ENCODE measurements around the gene NOXA1.
"Not testable (repeated sequence)": the region's sequence is repeated elsewhere in the genome, so short reads cannot be mapped to it uniquely, and the experiment has no call there.

The NOXA1 gene

GRCh38 chr9:137439158-137439714 is 16.0 kb downstream of the NOXA1 start:
- DNase-seq (ENCODE audit: low read depth), result no peak

DNA sequence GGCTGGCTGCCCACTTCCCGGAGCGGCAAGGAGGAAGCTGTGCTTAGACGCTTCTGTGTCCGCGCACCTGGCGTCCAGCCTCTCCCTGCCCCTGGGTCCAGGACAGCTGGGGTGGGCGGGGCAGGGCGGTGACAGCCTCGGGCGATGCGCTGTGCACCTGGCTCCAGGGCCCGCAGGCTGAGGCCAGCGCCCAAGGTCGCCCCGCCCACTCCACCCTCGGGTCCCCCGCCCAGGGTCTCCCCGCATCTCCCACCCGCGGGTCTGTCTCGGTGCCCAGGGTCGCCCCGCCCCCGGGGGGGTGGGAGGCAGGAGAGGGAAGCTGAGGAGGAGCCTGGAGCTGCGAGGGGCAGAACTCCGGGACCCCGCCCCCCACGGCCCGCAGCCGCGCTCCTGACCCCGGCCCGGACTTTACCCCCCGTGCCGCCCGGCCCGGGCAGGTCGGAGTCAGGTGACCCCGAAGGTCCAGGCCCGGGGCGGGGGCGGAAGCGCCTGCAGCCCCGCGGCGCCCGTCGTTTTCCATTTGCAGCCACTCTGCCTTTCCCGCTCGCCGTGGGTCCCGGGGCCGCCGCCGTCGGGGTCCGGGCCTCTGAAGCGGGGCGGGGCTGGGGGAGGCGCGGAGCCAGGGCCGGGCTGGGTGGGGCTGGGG is 18.2 kb downstream of the NOXA1 start, which contains the start of gene ENTPD8:
Gene ENTPD8, minus strand, starts transcription at position 69 of the 646 bp plus-strand sequence. CDS start 3,072 bp downstream, outside the sequence.
- no peak for DNase-seq (ENCODE audit: low read depth)

GRCh38 chr9:137441935-137442321 is 18.7 kb downstream of the NOXA1 start:
- no peak for DNase-seq (ENCODE audit: low read depth)

DNA sequence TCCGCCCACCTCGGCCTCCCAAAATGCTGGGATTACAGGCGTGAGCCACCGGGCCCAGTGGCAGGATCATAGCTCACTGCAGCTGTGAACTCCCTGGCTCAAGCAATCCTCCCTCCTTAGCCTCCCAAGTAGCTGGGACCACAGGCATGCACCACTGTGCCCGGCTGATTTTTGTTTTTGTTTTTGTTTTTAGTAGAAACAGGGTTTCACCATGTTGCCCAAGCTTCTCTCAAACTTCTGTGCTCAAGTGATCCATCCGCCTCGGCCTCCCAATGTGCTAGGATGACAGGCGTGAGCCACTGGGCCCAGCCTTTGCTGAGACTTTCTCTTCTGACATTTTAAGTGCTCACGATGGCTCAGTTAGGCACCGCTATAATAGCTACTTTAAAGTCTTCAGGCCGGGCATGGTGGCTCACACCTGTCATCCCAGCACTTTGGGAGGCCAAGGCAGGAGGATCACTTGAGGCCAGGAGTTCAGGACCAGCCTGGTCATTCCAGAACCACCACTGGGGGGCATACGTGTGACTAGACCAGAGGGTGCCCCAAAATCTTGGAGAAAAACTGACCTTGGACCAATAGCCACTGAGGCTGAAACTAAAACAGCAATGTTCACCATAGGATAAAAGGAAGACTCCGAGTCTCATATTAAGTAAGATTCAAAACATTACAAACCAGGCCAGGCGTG is 21.1 kb downstream of the NOXA1 start:
- DNase-seq (ENCODE audit: low read depth), result no peak

DNA sequence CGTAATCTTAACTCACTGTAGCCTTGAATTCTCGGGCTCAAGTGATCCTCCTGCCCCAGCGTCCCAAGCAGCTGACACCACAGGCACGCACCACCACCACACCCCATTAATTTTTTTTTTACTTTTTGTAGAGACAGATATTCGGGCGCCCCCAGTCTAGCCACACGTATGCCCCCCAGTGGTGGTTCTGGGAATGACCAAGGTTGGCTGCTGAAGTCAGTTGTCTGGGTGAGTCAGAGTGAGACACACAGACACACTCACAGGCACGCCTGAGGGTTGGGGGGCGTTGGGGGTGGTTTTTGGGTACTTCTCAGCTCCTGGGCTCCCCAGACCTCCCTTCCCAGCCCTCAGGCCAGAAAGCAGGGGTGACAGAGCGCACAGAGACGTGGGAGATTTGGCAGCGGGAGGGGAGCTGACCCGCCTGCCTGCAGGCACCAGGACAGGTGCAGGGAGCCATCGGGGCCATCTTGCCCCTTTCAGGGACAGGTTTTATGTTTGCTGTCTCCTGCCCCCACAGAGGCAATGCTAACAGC is 22.1 kb downstream of the NOXA1 start:
- DNase-seq (ENCODE audit: low read depth), result no peak

GRCh38 chr9:137445930-137446431 is 22.8 kb downstream of the NOXA1 start:
- no peak for DNase-seq (ENCODE audit: low read depth)

GRCh38 chr9:137446851-137447471 is 23.8 kb downstream of the NOXA1 start:
- no peak for DNase-seq (ENCODE audit: low read depth)

GRCh38 chr9:137447722-137448601 is 24.8 kb downstream of the NOXA1 start:
- DNase-seq (ENCODE audit: low read depth), result no peak

- no peak for DNase-seq (ENCODE audit: low read depth)
Measured at GRCh38 chr9:137448602-137448962, 25.4 kb downstream of the NOXA1 start.

- no peak for DNase-seq (ENCODE audit: low read depth)
Measured at GRCh38 chr9:137449081-137449844, 26.1 kb downstream of the NOXA1 start.

GRCh38 chr9:137449931-137450538 is 26.8 kb downstream of the NOXA1 start:
- DNase-seq (ENCODE audit: low read depth), result no peak

DNA sequence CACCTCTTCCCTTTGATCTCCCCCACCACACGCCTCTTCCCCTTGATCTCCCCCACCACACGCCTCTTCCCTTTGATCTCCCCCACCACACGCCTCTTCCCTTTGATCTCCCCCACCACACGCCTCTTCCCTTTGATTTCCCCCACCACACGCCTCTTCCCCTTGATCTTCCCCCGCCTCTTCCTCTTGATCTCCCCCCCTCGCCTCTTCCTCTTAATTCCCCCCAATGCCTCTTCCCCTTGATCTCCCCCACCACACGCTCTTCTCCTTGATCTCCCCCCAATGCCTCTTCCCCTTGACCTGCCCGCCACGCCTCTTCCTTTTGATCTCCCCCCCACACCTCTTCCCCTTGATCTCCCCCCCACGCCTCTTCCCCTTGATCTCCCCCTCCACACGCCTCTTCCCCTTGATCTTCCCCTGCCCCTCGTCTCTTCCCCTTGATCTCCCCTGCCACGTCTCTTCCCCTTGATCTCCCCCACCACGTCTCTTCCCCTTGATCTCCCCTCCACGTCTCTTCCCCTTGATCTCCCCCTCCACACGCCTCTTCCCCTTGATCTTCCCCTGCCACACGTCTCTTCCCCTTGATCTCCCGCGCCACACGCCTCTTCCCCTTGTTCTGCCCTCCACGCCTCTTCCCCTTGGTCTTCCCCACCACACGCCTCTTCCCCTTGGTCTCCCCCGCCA is 27.5 kb downstream of the NOXA1 start:
- DNase-seq (ENCODE audit: low read depth), result not testable (repeated sequence)

DNA sequence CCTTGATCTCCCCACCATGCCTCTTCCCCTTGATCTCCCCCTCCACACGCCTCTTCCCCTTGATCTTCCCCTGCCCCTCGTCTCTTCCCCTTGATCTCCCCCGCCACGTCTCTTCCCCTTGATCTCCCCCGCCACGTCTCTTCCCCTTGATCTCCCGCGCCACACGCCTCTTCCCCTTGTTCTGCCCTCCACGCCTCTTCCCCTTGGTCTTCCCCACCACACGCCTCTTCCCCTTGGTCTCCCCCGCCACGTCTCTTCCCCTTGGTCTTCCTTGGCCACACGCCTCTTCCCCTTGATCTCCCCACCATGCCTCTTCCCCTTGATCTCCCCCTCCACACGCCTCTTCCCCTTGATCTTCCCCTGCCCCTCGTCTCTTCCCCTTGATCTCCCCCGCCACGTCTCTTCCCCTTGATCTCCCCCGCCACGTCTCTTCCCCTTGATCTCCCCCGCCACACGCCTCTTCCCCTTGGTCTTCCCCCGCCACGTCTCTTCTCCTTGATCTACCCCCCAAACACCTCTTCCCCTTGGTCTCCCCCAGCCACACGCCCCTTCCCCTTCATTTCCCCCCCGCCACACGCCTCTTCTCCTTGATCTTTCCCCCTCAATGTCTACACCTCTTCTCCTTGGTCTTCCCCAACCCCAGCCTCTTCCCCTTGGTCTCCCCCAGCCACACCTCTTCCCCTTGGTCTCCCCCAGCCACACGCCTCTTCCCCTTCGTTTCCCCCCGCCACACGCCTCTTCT is 28.2 kb downstream of the NOXA1 start:
- DNase-seq (ENCODE audit: low read depth), result not testable (repeated sequence)

DNA sequence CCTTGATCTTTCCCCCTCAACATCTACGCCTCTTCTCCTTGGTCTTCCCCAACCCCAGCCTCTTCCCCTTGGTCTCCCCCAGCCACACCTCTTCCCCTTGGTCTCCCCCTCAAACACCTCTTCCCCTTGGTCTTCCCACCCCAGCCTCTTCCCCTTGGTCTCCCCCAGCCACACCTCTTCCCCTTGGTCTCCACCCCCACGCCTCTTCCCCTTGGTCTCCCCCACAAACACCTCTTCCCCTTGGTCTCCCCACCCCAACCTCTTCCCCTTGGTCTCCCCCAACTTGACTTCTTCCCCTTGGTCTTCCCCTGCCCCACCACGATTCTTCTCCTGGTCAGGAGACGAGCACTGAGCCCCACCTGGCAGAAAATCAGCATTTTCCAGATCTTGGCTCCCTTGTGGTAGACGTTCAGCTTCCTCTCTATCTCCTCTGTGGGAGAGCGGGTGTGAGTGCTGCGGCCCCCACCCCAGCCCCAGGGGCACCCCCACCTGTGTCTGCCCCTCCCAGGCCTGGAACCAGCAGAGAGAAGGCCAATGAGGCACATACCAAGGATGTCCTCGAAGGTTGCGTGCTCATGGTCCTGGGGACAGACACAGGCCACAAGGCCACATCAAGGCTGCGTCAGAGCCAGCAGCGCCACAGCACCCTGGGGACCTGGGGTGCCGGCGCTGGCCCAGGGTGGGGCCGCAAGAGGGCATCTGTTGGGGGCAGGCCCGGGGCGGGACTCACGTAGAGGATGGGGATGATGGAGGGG is 29.0 kb downstream of the NOXA1 start:
- DNase-seq (ENCODE audit: low read depth), result no peak

DNA sequence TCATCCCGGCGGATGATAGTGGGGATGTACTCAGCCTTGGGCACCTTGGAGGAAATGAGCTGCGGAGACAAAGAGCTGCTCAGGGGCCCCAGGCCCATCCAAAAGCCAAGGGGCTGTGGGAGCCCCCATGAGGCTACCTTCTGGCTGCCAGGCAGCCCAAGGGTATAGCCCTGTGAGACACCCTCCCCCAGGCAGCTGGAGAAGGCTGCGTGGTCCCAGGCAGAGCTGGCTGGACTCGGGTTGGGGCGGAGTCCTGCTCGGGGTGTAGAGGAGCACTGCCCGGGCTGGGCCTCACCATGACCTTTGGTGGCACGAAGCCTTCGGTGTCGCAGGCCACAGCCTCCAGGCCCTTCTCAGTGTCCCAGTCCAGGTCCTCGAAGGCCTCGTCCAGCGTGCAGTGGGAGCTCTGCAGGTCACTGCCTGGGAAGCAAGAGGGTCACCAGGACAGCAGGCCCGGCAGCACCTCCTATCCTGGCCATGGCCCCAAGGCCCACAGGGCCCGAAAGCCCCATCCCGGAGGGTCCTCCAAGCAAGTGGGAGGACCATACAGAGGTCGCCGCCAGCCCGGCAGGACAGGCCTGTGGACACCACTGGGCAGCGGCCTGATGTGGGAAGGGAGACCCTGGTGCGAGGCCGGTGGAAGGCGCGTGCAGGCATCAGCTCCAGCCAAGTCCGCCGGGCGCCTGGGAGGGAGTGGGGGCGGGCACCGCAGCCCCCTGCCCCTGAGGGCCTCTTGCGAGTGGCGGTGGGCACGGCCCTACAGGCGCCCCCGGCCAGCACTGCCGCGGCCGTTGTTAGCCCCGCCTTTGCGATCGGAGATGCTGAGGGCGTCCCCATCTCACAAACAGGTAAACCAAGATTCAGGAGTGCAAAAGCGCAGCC is 29.8 kb downstream of the NOXA1 start:
- no peak for DNase-seq (ENCODE audit: low read depth)

DNA sequence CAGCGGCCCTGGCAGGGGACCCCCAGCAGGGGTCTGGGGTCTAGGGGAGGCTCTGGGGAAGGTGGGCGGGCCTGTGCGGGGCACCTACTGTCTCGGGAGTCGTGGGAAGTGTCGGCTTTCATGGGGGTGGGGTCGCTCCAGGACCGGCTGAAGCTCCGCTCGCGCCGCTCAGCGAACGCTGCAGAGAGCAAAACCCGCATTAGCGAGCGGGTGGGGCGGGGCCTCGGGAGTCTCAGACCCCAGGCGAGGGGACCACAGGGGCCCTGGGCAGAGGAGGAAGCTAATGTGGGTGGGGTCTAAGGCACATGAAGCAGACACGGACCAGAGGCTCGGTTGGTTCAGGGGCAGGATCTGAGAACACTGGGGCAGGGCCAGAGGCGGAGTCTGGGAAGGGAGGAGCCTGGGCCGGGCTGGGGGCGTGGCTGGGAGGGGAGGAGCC is 30.5 kb downstream of the NOXA1 start:
- DNase-seq (ENCODE audit: low read depth), result no peak

GRCh38 chr9:137454145-137454596 is 31.0 kb downstream of the NOXA1 start:
- no peak for DNase-seq (ENCODE audit: low read depth)
